MCF 10A (cell line): ENCODE measurements around the gene P2RX7. TPM values are rescaled to one million over a fixed set of nuclear protein-coding genes. Genes with fewer than 3 reads are reported as not detected.
"Not testable (repeated sequence)": the region's sequence is repeated elsewhere in the genome, so short reads cannot be mapped to it uniquely, and the experiment has no call there.

ENCODE experiments used
- BruUV-seq: library from RNA; stranded (reverse); fragments of 400-500 nt; replicated peaks from 2 replicates; lab custom pipeline; 2021; lab: Mats Ljungman, UMichigan
- CTCF ChIA-PET: fragments of 300-600 bp; sonication (Branson Sonifier 250); formaldehyde crosslinking; extraction: SDS; loops from one replicate; lab custom pipeline; 2021; ENCODE audit warnings: antibody characterized with exemption, inconsistent platforms; lab: Yijun Ruan, JAX
- POLR2A ChIA-PET: fragments of 300-600, 350-650 bp; sonication (Branson Sonifier 250); formaldehyde crosslinking; extraction: SDS; loops from one replicate; lab custom pipeline; 2020; ENCODE audit warnings: antibody characterized with exemption, inconsistent platforms; lab: Yijun Ruan, JAX
- DNase-seq: peaks from one replicate; pipeline ENCODE4 v3.0.0-alpha.2; 2018; ENCODE audit not compliant: unreplicated experiment
- H3K27ac Mint-ChIP-seq: one replicate; pipeline ENCODE4 v1.8.0; 2022; ENCODE audit warnings: mild to moderate bottlenecking, low read depth, mixed read lengths; ENCODE audit not compliant: unreplicated experiment
- H3K27me3 Mint-ChIP-seq: one replicate; pipeline ENCODE4 v1.8.0; 2022; ENCODE audit warnings: mixed read lengths; ENCODE audit not compliant: insufficient read depth, unreplicated experiment
- H3K36me3 Mint-ChIP-seq: one replicate; pipeline ENCODE4 v1.8.0; 2022; ENCODE audit warnings: mild to moderate bottlenecking, moderate library complexity, mixed read lengths; ENCODE audit not compliant: insufficient read depth, unreplicated experiment
- H3K4me1 Mint-ChIP-seq: one replicate; pipeline ENCODE4 v1.8.0; 2022; ENCODE audit warnings: mixed read lengths; ENCODE audit not compliant: insufficient read depth, unreplicated experiment
- H3K4me3 Mint-ChIP-seq: one replicate; pipeline ENCODE4 v1.8.0; 2022; ENCODE audit warnings: mild to moderate bottlenecking, moderate library complexity, mixed read lengths; ENCODE audit not compliant: unreplicated experiment
- H3K9me3 Mint-ChIP-seq: one replicate; pipeline ENCODE4 v1.8.0; 2022; ENCODE audit warnings: mixed read lengths; ENCODE audit not compliant: unreplicated experiment
- CTCF ChIP-seq: fragments of 200-600 bp; IDR thresholded peaks from one replicate; pipeline ENCODE4 v1.8.0; 2022; ENCODE audit warnings: antibody characterized with exemption, mild to moderate bottlenecking; ENCODE audit not compliant: unreplicated experiment
- intact Hi-C: fragments of 100-400 bp; cut with micrococcal nuclease; formaldehyde crosslinking; loops from 2 replicates; pipeline ENCODE4 v1.14.1; 2022
- total RNA-seq: library from RNA; stranded (reverse); gene quantifications from 2 replicates; pipeline ENCODE4 v1.2.3, GENCODE V29; 2022

The P2RX7 gene
- total RNA-seq, 1 experiment from 2014 or later: 0.68 TPM

- no peak overlapping the region for H3K4me3 Mint-ChIP-seq
- H3K36me3 Mint-ChIP-seq: peaks cover 5% of the 10 kb centered on the region
- no peak overlapping the region for H3K27ac Mint-ChIP-seq
- DNase-seq: no peak
- no peaks in the 10 kb centered on the region for H3K27me3 Mint-ChIP-seq
- TF ChIP-seq CTCF: no peak
- no TSS peak for BruUV-seq
- no peaks in the 10 kb centered on the region for H3K9me3 Mint-ChIP-seq
- peaks cover 7% of the 10 kb centered on the region for H3K4me1 Mint-ChIP-seq
- intact Hi-C loops: no loop called here
- CTCF ChIA-PET: interaction anchor here (0.7 to 1.1 kb wide), 2 partner anchors 8 to 248 kb away, joined by 3 to 6 read pairs; no protein-coding TSS in a partner anchor
- POLR2A ChIA-PET: no interaction called here
Observed at GRCh38 chr12:121196902-121197301, 64.2 kb downstream of the P2RX7 start.

- Mint-ChIP-seq H3K9me3 (no peaks in the 10 kb centered on the region), H3K4me3 (no peak overlapping the region), H3K4me1 (no peaks in the 10 kb centered on the region), H3K27ac (no peak overlapping the region), H3K27me3 (no peaks in the 10 kb centered on the region), H3K36me3 (no peaks in the 10 kb centered on the region)
- intact Hi-C loops: no loop called here
- DNase-seq: no peak
- BruUV-seq: no TSS peak
- no peak for TF ChIP-seq CTCF
- ChIA-PET CTCF (no interaction called here), POLR2A (no interaction called here)
Observed at GRCh38 chr12:121198949-121199348, 66.3 kb downstream of the P2RX7 start.

GRCh38 chr12:121201140-121201539 lies 68.5 kb downstream of the P2RX7 start:
- H3K4me3 Mint-ChIP-seq, POLR2A ChIA-PET, DNase-seq, H3K36me3 Mint-ChIP-seq, H3K27me3 Mint-ChIP-seq, H3K4me1 Mint-ChIP-seq, BruUV-seq, H3K9me3 Mint-ChIP-seq, intact Hi-C loops, H3K27ac Mint-ChIP-seq, CTCF ChIA-PET: not testable (repeated sequence)

- BruUV-seq: no TSS peak
- CTCF ChIA-PET: interaction anchor here (1.1 kb wide), 1 partner anchor 143 kb away, joined by 3 read pairs; no protein-coding TSS in a partner anchor
- DNase-seq: no peak
- H3K27ac Mint-ChIP-seq: no peak overlapping the region
- no peaks in the 10 kb centered on the region for H3K36me3 Mint-ChIP-seq
- H3K4me3 Mint-ChIP-seq: no peak overlapping the region
- TF ChIP-seq CTCF: no peak
- H3K27me3 Mint-ChIP-seq: no peaks in the 10 kb centered on the region
- POLR2A ChIA-PET: interaction anchor here (0.6 kb wide), 1 partner anchor 973 kb away, joined by 3 read pairs; no protein-coding TSS in a partner anchor
- H3K9me3 Mint-ChIP-seq: no peaks in the 10 kb centered on the region
- intact Hi-C loops: no loop called here
- no peaks in the 10 kb centered on the region for H3K4me1 Mint-ChIP-seq
Observed at GRCh38 chr12:121202407-121203355, 70.0 kb downstream of the P2RX7 start.
